Chondrocyte (in vitro differentiated cells): ENCODE measurements around the gene HMG20B. TPM values are rescaled to one million over a fixed set of nuclear protein-coding genes. Genes with fewer than 3 reads are reported as not detected.

Experiments
- DNase-seq: peaks from one replicate; pipeline ENCODE4 v3.0.0; 2021; ENCODE audit warnings: mixed read lengths, low spot score
- H3K27ac Mint-ChIP-seq: one replicate; pipeline ENCODE4 v1.8.0; 2021; ENCODE audit warnings: mild to moderate bottlenecking, moderate library complexity, mixed read lengths; ENCODE audit not compliant: unreplicated experiment
- H3K27me3 Mint-ChIP-seq: 2 replicates; pipeline ENCODE4 v1.8.0; 2021; ENCODE audit warnings: low read depth, mixed read lengths
- H3K36me3 Mint-ChIP-seq: 2 replicates; pipeline ENCODE4 v1.8.0; 2021; ENCODE audit warnings: low read depth, mixed read lengths
- H3K4me1 Mint-ChIP-seq: 2 replicates; pipeline ENCODE4 v1.8.0; 2021; ENCODE audit warnings: low read depth, mild to moderate bottlenecking, mixed read lengths
- H3K4me3 Mint-ChIP-seq: one replicate; pipeline ENCODE4 v1.8.0; 2021; ENCODE audit warnings: mild to moderate bottlenecking, moderate library complexity, mixed read lengths; ENCODE audit not compliant: unreplicated experiment
- H3K9me3 Mint-ChIP-seq: 2 replicates; pipeline ENCODE4 v1.8.0; 2021; ENCODE audit warnings: low read depth, mixed read lengths
- total RNA-seq: library from RNA; stranded (reverse); gene quantifications from 3 replicates; pipeline ENCODE4 v1.2.1, GENCODE V29; 2021
- TF ChIP-seq, protein P1 (sequence below): fragments of 200-600 bp; sonication (generic); IDR thresholded peaks from 2 replicates; pipeline ENCODE4 v1.5.0; 2021; ENCODE audit warnings: antibody characterized with exemption, mild to moderate bottlenecking, moderate library complexity

Gene HMG20B
- total RNA-seq, 1 donor from 2014 or later = 60.9 TPM

DNA sequence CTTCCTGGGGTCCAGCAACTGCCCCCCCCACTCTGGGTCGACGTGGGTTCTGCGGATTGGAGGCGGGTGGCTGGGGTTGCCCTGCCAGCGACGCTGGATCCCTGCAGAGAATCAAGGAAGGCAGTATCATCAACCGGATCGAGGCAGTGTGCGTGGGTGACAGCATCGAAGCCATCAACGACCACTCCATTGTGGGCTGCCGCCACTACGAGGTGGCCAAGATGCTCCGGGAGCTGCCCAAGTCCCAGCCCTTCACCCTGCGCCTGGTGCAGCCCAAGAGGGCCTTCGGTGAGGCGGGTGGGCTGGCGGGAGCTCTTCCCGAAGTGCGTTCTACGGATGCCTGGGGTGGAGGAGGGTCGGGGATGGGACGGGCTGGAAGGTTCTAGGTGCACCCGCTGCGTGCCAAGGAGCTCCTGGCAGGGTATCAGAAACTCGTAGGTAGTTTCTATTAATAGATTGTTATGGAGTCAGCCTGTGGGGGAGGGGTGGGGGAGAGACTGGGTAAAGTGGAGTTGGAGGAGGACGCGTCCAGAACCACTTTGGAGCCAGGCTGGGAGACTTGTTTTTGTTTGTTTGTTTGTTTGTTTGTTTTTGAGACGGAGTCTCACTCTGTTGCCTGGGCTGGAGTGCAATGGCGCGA is 14.1 kb downstream of the HMG20B start:
- no peaks in the 10 kb centered on the region for H3K4me1 Mint-ChIP-seq
- H3K4me3 Mint-ChIP-seq = no peak overlapping the region
- TF ChIP-seq, protein P1, sequence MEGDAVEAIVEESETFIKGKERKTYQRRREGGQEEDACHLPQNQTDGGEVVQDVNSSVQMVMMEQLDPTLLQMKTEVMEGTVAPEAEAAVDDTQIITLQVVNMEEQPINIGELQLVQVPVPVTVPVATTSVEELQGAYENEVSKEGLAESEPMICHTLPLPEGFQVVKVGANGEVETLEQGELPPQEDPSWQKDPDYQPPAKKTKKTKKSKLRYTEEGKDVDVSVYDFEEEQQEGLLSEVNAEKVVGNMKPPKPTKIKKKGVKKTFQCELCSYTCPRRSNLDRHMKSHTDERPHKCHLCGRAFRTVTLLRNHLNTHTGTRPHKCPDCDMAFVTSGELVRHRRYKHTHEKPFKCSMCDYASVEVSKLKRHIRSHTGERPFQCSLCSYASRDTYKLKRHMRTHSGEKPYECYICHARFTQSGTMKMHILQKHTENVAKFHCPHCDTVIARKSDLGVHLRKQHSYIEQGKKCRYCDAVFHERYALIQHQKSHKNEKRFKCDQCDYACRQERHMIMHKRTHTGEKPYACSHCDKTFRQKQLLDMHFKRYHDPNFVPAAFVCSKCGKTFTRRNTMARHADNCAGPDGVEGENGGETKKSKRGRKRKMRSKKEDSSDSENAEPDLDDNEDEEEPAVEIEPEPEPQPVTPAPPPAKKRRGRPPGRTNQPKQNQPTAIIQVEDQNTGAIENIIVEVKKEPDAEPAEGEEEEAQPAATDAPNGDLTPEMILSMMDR = no peak
- no peak overlapping the region for H3K27ac Mint-ChIP-seq
- H3K36me3 Mint-ChIP-seq = no peaks in the 10 kb centered on the region
- H3K27me3 Mint-ChIP-seq = peaks cover 2% of the 10 kb centered on the region
- H3K9me3 Mint-ChIP-seq = no peaks in the 10 kb centered on the region
- no peak for DNase-seq

DNA sequence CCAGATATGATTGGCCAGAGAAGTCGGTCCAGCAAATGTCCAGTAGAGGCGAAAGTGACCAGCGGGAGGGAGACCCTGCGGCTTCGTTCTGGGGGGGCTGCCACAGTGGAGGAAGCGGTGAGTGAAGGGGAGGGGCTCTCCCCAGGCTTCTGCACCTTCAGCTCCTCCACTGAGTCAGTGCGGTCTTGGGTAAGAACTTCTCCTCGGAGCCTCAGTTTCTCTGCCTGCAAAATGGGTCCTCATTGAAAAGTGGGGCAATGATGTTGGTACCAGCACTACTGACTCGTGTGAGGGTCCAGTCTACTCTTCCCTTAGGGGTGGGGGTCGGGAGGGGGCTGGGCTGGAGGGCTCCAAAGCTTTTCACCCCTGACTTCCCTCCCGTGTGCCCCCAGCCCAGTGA is 16.7 kb downstream of the HMG20B start:
- Mint-ChIP-seq H3K27ac (no peak overlapping the region), H3K4me3 (no peak overlapping the region), H3K9me3 (no peaks in the 10 kb centered on the region), H3K36me3 (no peaks in the 10 kb centered on the region), H3K4me1 (no peaks in the 10 kb centered on the region), H3K27me3 (peaks cover 5% of the 10 kb centered on the region)
- DNase-seq = no peak
- TF ChIP-seq, protein P1 = no peak

DNA sequence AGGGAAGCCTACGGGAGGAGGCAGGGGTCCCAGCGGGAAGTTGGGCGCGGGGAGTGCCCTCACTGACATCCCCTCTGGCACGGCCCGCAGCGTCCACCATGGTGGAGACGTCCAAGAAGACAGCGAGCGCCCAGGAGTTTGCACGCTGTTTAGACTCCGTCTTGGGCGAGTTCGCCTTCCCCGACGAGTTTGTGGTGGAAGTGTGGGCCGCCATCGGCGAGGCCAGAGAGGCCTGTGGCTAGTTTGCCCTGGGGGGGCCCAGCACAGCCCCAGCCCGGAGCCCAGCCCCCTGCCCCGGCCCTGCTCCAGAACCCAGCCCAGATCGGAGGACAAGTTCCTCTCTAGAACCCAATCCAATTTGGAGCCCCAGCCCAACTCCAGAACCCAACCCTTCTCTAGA is 17.2 kb downstream of the HMG20B start:
- TF ChIP-seq, protein P1 = no peak
- Mint-ChIP-seq H3K4me1 (no peaks in the 10 kb centered on the region), H3K9me3 (no peaks in the 10 kb centered on the region), H3K36me3 (no peaks in the 10 kb centered on the region), H3K27ac (no peak overlapping the region), H3K4me3 (no peak overlapping the region), H3K27me3 (peaks cover 5% of the 10 kb centered on the region)
- DNase-seq = no peak

DNA sequence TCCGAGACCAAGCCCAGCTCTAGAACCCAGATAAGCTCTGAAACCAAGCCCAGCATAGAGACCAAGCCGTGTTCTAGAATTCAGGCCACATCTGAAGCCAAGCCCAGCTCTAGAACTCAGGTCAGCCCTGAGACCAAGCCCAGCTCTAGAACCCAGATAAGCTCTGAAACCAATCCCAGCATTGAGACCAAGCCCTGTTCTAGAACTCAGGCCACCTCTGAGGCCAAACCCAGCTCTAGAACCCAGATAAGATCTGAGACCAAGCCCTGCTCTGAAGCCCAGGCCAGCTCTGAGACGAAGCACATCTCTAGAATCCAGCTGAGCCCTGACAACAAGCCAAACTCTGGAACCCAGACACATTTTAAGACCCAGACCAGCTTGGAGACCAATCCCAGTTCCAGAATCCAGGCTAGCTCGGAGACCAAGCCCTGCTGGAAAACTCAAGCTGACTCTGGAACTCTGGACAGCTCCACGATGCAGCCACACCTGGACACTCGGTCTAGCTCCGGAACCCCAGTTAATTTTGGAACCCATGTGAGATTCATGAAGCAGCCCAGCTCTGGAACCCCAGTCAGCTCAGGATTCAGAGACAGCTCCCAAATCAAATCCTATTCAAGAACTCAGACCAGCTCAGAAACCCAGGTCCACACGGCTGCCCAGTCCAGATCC is 18.4 kb downstream of the HMG20B start:
- Mint-ChIP-seq H3K36me3 (no peaks in the 10 kb centered on the region), H3K4me3 (no peak overlapping the region), H3K9me3 (no peaks in the 10 kb centered on the region), H3K27ac (no peak overlapping the region), H3K4me1 (no peaks in the 10 kb centered on the region), H3K27me3 (peaks cover 5% of the 10 kb centered on the region)
- no peak for DNase-seq
- TF ChIP-seq, protein P1 = no peak

DNA sequence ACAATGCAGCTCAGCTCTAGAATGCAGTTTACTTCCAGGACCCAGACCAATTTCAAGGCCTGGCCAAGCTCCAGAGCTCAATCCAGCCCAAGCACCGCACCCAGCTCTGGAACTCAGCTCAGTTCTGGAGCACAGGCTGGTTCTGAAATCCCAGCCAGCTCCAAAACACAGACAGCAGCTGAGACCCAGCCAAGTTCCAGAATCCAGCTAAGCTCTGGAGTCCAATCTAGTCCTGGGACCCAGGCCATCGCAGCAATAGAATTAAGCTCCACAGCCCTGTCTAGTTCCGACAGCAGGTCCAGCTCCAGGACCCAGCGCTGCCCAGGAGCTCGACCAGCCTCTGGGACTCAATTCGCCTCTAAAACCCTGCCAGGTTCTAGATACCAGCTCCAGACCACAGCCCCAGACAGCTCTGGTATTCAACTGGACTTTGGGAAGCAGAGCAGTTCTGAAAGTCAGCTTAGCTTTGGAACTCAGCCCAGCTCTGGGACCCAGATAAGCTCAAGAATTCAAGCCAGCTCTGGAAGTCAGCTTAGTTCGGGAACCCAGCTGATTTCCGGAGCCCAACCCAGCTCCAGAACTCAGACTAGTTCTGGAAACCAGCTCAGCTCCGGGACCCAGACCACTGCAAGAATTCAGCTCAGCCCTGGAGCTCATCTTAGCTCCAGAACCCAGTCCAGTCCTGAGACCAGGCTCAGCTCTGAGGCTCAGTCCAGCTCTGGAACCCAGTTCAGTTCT is 19.3 kb downstream of the HMG20B start:
- Mint-ChIP-seq H3K4me3 (no peak overlapping the region), H3K9me3 (no peaks in the 10 kb centered on the region), H3K27ac (no peak overlapping the region), H3K4me1 (no peaks in the 10 kb centered on the region), H3K36me3 (no peaks in the 10 kb centered on the region), H3K27me3 (peaks cover 5% of the 10 kb centered on the region)
- no peak for DNase-seq
- TF ChIP-seq, protein P1 = no peak
